Esophagus muscularis mucosa (tissue), 4 donors: ENCODE data around the gene SPHK1. TPM values are rescaled to one million over a fixed set of nuclear protein-coding genes. Genes with fewer than 3 reads are reported as not detected.

Experiments used
- DNase-seq: peaks from one replicate; pipeline ENCODE4 v3.0.0-alpha.2; 2017; ENCODE audit errors: extremely low spot score
- H3K27ac ChIP-seq, 4 donors: fragments of 200-600 bp; sonication (generic); replicated peaks in 1 of 4; 1 replicate in 3 of 4; 2 replicates in 1 of 4; pipeline ENCODE4 v1.5.1; 2016 to 2019; ENCODE audit warnings: mild to moderate bottlenecking in 1 of 4
- H3K27me3 ChIP-seq, 4 donors: fragments of 200-600 bp; sonication (generic); one replicate each; pipeline versions ENCODE4 v1.5.1 to v1.6.0; 2016 to 2019
- H3K36me3 ChIP-seq, 4 donors: fragments of 200-600 bp; sonication (generic); one replicate each; pipeline ENCODE4 v1.5.1; 2016 to 2019
- H3K4me1 ChIP-seq, 4 donors: fragments of 200-600 bp; sonication (generic); one replicate each; pipeline ENCODE4 v1.5.1; 2016 to 2019
- H3K4me3 ChIP-seq, 4 donors: fragments of 200-600 bp; sonication (generic); 1 replicate in 2 of 4; 2 replicates in 2 of 4; pipeline ENCODE4 v1.5.1; 2016 to 2019; ENCODE audit warnings: mild to moderate bottlenecking in 4 of 4, moderate library complexity in 1 of 4
- H3K9me3 ChIP-seq, 4 donors: fragments of 200-600 bp; sonication (generic); 1 replicate in 3 of 4; 2 replicates in 1 of 4; pipeline ENCODE4 v1.5.1; 2016 to 2019
- EP300 ChIP-seq: sonication (generic); formaldehyde crosslinking; IDR thresholded peaks from one replicate; pipeline ENCODE4 v1.6.1; 2017; ENCODE audit warnings: antibody characterized with exemption
- POLR2A ChIP-seq: fragments of 450-650 bp; IDR thresholded peaks from one replicate; pipeline ENCODE4 v1.6.1; 2017; ENCODE audit warnings: antibody characterized with exemption, moderate library complexity, mild to moderate bottlenecking, low read depth
- POLR2AphosphoS5 ChIP-seq, 2 donors: sonication (generic); formaldehyde crosslinking; IDR thresholded peaks; one replicate each; pipeline ENCODE4 v1.6.1; 2017; ENCODE audit warnings: antibody characterized with exemption in 2 of 2
- WGBS: methylation state at CpG from one replicate; pipeline ENCODE4 v1.1.5; 2018; 5-methylcytosine and 5-hydroxymethylcytosine counted together
- intact Hi-C: fragments of 100-400 bp; cut with DNase I; formaldehyde crosslinking; loops from one replicate; pipeline ENCODE4 v1.15.1; 2023
- total RNA-seq, 4 donors: library from RNA; depleted of rRNA; stranded (reverse); fragments of >200 nt; gene quantifications; one replicate each; pipeline versions ENCODE4 v1.1.0 to v1.2.1, GENCODE V29; 2016
- TF ChIP-seq, protein P1 (sequence below), 3 experiments: fragments of 200-600 bp in 2 of 3; fragments of 450-650 bp in 1 of 3; sonication (generic) in 2 of 3; IDR thresholded peaks; one replicate each; pipeline ENCODE4 v1.5.1; 2017 to 2019; ENCODE audit warnings: antibody characterized with exemption in 3 of 3, mild to moderate bottlenecking in 2 of 3, moderate library complexity in 1 of 3

The SPHK1 gene
- total RNA-seq, 4 donors from 2014 or later: 10.8 to 33.8 (median 16.5) TPM

DNA sequence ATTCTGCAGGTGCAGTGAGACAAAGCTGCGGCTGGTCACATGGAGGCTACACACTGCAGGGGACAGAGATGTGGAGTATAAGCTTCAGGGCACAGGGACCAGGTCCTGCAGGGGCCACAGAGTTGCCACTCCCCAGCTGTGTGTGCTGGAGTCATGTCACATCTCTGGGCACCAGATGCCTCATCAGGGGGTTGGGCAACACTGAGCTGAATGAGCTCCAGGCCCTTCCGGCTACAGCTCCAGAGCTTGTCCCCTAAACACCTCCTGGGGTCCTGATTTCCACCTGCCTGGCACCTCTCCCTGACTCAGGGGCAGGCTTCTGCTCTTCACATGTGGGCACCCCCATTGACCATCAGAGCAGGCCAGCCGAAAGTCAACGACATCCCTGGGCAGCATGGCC lies 32.5 kb downstream of the SPHK1 start:
- intact Hi-C loops: no loop called here
- peaks cover 0 to 10% (median 4%) of the 10 kb centered on the region in 4 donors for H3K36me3 ChIP-seq
- no peak for DNase-seq

DNA sequence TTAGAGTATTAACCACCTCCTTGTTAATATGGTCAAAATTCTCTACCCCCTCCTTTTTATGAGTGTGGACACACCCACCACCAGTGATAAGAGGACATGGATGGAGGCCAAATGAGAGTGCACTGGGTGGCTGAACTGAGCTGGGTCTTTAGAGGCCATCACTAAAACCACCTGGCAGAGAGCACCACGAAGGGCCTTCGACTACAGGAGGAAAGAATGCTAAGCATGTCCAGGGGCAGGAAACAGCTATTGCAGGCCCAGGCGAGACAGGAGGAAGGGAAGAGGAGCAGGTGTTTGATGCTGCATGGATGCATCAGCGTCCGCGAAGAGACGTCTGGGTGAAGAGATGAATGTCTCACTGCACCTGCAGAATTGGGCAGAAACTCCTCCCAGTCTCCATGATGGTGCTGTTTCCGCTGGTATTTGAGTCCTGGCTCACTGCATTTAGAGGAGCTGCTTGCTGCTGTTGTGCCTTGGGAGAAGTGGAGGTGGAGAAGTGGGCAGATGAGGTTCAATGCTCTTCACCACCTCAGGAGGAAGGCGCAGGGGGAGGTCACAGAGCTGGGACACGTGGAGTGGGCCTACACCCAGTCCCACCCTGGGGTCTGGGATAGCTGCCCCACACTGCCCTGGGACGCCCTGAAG lies 33.2 kb downstream of the SPHK1 start:
- H3K36me3 ChIP-seq: peaks cover 0 to 3% (median under 1%) of the 10 kb centered on the region in 4 donors
- H3K27me3 ChIP-seq: no peaks in the 10 kb centered on the region
- no peak overlapping the region for H3K4me3 ChIP-seq
- no peak overlapping the region for H3K27ac ChIP-seq
- WGBS: 68% methylated on average over 10 of the region's 11 CpGs
- TF ChIP-seq POLR2AphosphoS5 (IDR thresholded peaks at IDR 0.05) (no peak), POLR2A (no peak), EP300 (no peak)
- TF ChIP-seq, protein P1, sequence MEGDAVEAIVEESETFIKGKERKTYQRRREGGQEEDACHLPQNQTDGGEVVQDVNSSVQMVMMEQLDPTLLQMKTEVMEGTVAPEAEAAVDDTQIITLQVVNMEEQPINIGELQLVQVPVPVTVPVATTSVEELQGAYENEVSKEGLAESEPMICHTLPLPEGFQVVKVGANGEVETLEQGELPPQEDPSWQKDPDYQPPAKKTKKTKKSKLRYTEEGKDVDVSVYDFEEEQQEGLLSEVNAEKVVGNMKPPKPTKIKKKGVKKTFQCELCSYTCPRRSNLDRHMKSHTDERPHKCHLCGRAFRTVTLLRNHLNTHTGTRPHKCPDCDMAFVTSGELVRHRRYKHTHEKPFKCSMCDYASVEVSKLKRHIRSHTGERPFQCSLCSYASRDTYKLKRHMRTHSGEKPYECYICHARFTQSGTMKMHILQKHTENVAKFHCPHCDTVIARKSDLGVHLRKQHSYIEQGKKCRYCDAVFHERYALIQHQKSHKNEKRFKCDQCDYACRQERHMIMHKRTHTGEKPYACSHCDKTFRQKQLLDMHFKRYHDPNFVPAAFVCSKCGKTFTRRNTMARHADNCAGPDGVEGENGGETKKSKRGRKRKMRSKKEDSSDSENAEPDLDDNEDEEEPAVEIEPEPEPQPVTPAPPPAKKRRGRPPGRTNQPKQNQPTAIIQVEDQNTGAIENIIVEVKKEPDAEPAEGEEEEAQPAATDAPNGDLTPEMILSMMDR (IDR thresholded peaks at IDR 0.05): no peak
- no peaks in the 10 kb centered on the region for H3K9me3 ChIP-seq
- H3K4me1 ChIP-seq: peaks cover 31 to 38% (median 35%) of the 10 kb centered on the region in 4 donors
- intact Hi-C loops: no loop called here
- no peak for DNase-seq

More for the DNA sequence above, 32.5 kb downstream of the SPHK1 start:
- H3K9me3 ChIP-seq: no peaks in the 10 kb centered on the region
- H3K4me1 ChIP-seq: peaks cover 31 to 38% (median 35%) of the 10 kb centered on the region in 4 donors
- TF ChIP-seq POLR2A (no peak), EP300 (no peak), POLR2AphosphoS5 (IDR thresholded peaks at IDR 0.05) (no peak)
- TF ChIP-seq, protein P1 (IDR thresholded peaks at IDR 0.05): no peak
- no peaks in the 10 kb centered on the region for H3K27me3 ChIP-seq
- H3K27ac ChIP-seq: no peak overlapping the region
- no peak overlapping the region for H3K4me3 ChIP-seq
- WGBS: 100% methylated on average over 3 of the region's 4 CpGs

- Histone ChIP-seq H3K4me1 (peaks cover 23 to 30% (median 27%) of the 10 kb centered on the region in 4 donors), H3K36me3 (no peaks in the 10 kb centered on the region), H3K27me3 (no peaks in the 10 kb centered on the region), H3K9me3 (no peaks in the 10 kb centered on the region), H3K27ac (peak overlapping the region in 1 of 4 donors; percentile 28), H3K4me3 (no peak overlapping the region)
- no peak for TF ChIP-seq EP300
- TF ChIP-seq POLR2A: no peak
- TF ChIP-seq, protein P1 (IDR thresholded peaks at IDR 0.05): no peak
- 64% methylated on average over 10 of the region's 17 CpGs for WGBS
- DNase-seq: no peak
- intact Hi-C loops: no loop called here
Observed at GRCh38 chr17:76419576-76420260, 35.3 kb downstream of the SPHK1 start.

- Histone ChIP-seq H3K36me3 (no peaks in the 10 kb centered on the region), H3K9me3 (no peaks in the 10 kb centered on the region), H3K27ac (peak overlapping the region in 1 of 4 donors; percentile 28), H3K27me3 (no peaks in the 10 kb centered on the region), H3K4me1 (peaks cover 16 to 24% (median 22%) of the 10 kb centered on the region in 4 donors), H3K4me3 (no peak overlapping the region)
- intact Hi-C loops: no loop called here
- TF ChIP-seq POLR2A (no peak), EP300 (no peak)
- TF ChIP-seq, protein P1 (IDR thresholded peaks at IDR 0.05): no peak
- 33% methylated on average over 9 of the region's 10 CpGs for WGBS
- no peak for DNase-seq
Observed at GRCh38 chr17:76420356-76421043, 36.1 kb downstream of the SPHK1 start.
